ENCODE measurements around the gene GRSF1. TPM values are rescaled to one million over a fixed set of nuclear protein-coding genes. Genes with fewer than 3 reads are reported as not detected.

GRSF1 gene
- polyA plus RNA-seq, 3 donors, result 29.1 to 95.9 (median 93.6) TPM

DNA sequence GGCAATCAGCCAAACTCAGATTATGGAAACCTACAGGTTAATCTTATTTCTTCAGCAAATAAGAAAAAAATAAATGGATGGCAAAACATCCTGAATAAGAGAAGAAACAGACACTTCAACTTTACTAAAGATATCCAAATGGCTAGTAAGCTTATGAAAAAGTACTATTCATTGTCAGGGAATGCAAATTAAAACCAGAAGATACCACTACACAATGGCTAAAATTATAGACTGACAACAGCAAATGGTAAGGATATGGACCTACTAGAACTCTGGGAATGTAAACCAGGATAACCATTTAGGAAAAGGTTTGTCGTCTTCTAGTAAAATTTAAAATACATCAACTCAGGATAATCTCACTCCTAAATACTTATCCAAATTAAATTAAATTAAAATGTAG, 24.3 kb downstream of the GRSF1 start:
- no peak for DNase-seq
- Histone ChIP-seq H3K27me3 (ENCODE audit: control insufficient read depth in 2 of 2, insufficient read depth in 2 of 2, low read length in 2 of 2) (no peaks in the 10 kb centered on the region), H3K4me3 (replicated peaks in 1 of 3; ENCODE audit: low read depth in 2 of 3, low read length in 3 of 3) (no peak overlapping the region), H3K4me2 (replicated peaks; ENCODE audit: extremely low read depth, low read length, poor library complexity, severe bottlenecking) (no peak overlapping the region), H3K9me3 (replicated peaks in 1 of 2; ENCODE audit: control insufficient read depth in 1 of 2, insufficient read depth in 1 of 2, low read length in 2 of 2) (no peaks in the 10 kb centered on the region), H4K20me1 (ENCODE audit: insufficient read depth, low read length) (peaks cover 5% of the 10 kb centered on the region), H3K79me2 (ENCODE audit: insufficient read depth, low read length) (no peaks in the 10 kb centered on the region), H2AFZ (ENCODE audit: insufficient read depth, low read depth, low read length, poor library complexity, severe bottlenecking) (no peak overlapping the region), H3K4me1 (ENCODE audit: control insufficient read depth in 1 of 2, insufficient read depth in 2 of 2, low read length in 2 of 2) (peaks cover 0 to 5% of the 10 kb centered on the region in 2 donors), H3K27ac (ENCODE audit: low read depth in 1 of 2, low read length in 2 of 2) (no peak overlapping the region), H3K36me3 (replicated peaks in 1 of 2; ENCODE audit: control insufficient read depth in 1 of 2, insufficient read depth in 2 of 2, low read length in 2 of 2) (peaks cover 15 to 21% of the 10 kb centered on the region in 2 donors), H3K9ac (ENCODE audit: insufficient read depth, low read length, poor library complexity, severe bottlenecking) (no peak overlapping the region)
- TF ChIP-seq, protein P1, sequence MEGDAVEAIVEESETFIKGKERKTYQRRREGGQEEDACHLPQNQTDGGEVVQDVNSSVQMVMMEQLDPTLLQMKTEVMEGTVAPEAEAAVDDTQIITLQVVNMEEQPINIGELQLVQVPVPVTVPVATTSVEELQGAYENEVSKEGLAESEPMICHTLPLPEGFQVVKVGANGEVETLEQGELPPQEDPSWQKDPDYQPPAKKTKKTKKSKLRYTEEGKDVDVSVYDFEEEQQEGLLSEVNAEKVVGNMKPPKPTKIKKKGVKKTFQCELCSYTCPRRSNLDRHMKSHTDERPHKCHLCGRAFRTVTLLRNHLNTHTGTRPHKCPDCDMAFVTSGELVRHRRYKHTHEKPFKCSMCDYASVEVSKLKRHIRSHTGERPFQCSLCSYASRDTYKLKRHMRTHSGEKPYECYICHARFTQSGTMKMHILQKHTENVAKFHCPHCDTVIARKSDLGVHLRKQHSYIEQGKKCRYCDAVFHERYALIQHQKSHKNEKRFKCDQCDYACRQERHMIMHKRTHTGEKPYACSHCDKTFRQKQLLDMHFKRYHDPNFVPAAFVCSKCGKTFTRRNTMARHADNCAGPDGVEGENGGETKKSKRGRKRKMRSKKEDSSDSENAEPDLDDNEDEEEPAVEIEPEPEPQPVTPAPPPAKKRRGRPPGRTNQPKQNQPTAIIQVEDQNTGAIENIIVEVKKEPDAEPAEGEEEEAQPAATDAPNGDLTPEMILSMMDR (IDR thresholded peaks at IDR 0.05), result no peak
- Mint-ChIP-seq H3K9me3 (peaks cover 0 to 1% (median 0%) of the 10 kb centered on the region in 7 donors), H3K4me1 (peaks cover 16% of the 10 kb centered on the region), H3K4me3 (no peak overlapping the region), H3K27ac (no peak overlapping the region), H3K27me3 (ENCODE audit: low read depth in 3 of 3) (no peaks in the 10 kb centered on the region), H3K36me3 (peaks cover 20 to 29% of the 10 kb centered on the region in 2 donors)
- intact Hi-C loops (cut with micrococcal nuclease), result no loop called here
- WGBS (ENCODE audit: insufficient coverage), result no CpG with 5 or more reads among the region's 1 CpG

DNA sequence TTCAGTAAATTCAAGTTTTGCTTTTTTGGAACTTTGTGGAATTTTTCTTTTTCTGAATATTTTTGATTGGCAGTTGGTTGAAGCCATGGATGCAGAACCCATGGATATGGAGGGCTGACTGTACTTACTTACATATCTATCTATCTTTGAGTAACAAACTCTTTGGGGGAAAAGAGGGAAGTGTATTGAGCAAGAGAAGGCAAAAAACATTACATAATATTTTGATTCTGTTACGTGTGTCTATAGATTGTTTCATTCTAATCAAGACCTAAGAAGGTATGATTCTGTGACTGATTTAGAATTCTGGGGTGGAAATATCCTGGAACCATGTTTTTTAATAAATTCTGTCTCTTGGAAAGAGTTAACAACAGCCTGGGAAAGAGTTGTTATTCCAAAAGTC, 31.5 kb downstream of the GRSF1 start:
- intact Hi-C loops (cut with micrococcal nuclease), result no loop called here
- H3K9ac ChIP-seq (ENCODE audit: insufficient read depth, low read length, poor library complexity, severe bottlenecking), result no peak overlapping the region
- TF ChIP-seq, protein P1 (IDR thresholded peaks at IDR 0.05), result no peak
- H3K36me3 Mint-ChIP-seq, result peaks cover 9 to 13% of the 10 kb centered on the region in 2 donors
- no peak overlapping the region for H3K27ac ChIP-seq (ENCODE audit: low read depth in 1 of 2, low read length in 2 of 2)
- no peaks in the 10 kb centered on the region for H3K79me2 ChIP-seq (ENCODE audit: insufficient read depth, low read length)
- peak overlapping the region in 1 of 2 donors; percentile 39 for H3K4me3 Mint-ChIP-seq
- H3K4me2 ChIP-seq (replicated peaks; ENCODE audit: extremely low read depth, low read length, poor library complexity, severe bottlenecking), result no peak overlapping the region
- H3K4me1 ChIP-seq (ENCODE audit: control insufficient read depth in 1 of 2, insufficient read depth in 2 of 2, low read length in 2 of 2), result peaks cover 5 to 9% of the 10 kb centered on the region in 2 donors
- no peaks in the 10 kb centered on the region for H3K27me3 Mint-ChIP-seq (ENCODE audit: low read depth in 3 of 3)
- no peak overlapping the region for H2AFZ ChIP-seq (ENCODE audit: insufficient read depth, low read depth, low read length, poor library complexity, severe bottlenecking)
- no peaks in the 10 kb centered on the region for H3K27me3 ChIP-seq (ENCODE audit: control insufficient read depth in 2 of 2, insufficient read depth in 2 of 2, low read length in 2 of 2)
- H3K9me3 ChIP-seq (replicated peaks in 1 of 2; ENCODE audit: control insufficient read depth in 1 of 2, insufficient read depth in 1 of 2, low read length in 2 of 2), result no peaks in the 10 kb centered on the region
- peaks cover 2 to 11% of the 10 kb centered on the region in 2 donors for H3K36me3 ChIP-seq (replicated peaks in 1 of 2; ENCODE audit: control insufficient read depth in 1 of 2, insufficient read depth in 2 of 2, low read length in 2 of 2)
- H3K4me1 Mint-ChIP-seq, result peaks cover 8% of the 10 kb centered on the region
- DNase-seq, result peak in 2 of 3 donors; percentile 26 to 49
- no peak overlapping the region for H3K4me3 ChIP-seq (replicated peaks in 1 of 3; ENCODE audit: low read depth in 2 of 3, low read length in 3 of 3)
- no peaks in the 10 kb centered on the region for H4K20me1 ChIP-seq (ENCODE audit: insufficient read depth, low read length)
- WGBS (ENCODE audit: insufficient coverage), result no CpG with 5 or more reads among the region's 1 CpG
- H3K27ac Mint-ChIP-seq, result no peak overlapping the region
- H3K9me3 Mint-ChIP-seq, result no peaks in the 10 kb centered on the region

Measured in CD14-positive monocyte (primary cell).